ENCODE data around the gene PI4KA.
"Not testable (repeated sequence)": the region's sequence is repeated elsewhere in the genome, so short reads cannot be mapped to it uniquely, and the experiment has no call there.

PI4KA gene

GRCh38 chr22:20858615-20859416 is at the start of gene PI4KA, which contains the start of gene SNAP29:
PI4KA (minus strand) TSS chr22:20858811; CDS start chr22:20858725, 86 bp downstream.
SNAP29 (plus strand) TSS chr22:20859007; CDS start chr22:20859111, 104 bp downstream.
- peak; percentile 96 to 98 (median 96) for DNase-seq (ENCODE audit: low read depth in 3 of 3)

GRCh38 chr22:20906387-20906767 is 47.8 kb upstream of the PI4KA start:
- no peak for DNase-seq (ENCODE audit: low read depth in 3 of 3)

GRCh38 chr22:20905415-20906386 is 47.1 kb upstream of the PI4KA start:
- DNase-seq (ENCODE audit: low read depth in 3 of 3) = no peak

- no peak for DNase-seq (ENCODE audit: low read depth in 3 of 3)
These were observed 46.4 kb upstream of the PI4KA start for GRCh38 chr22:20904980-20905355.

GRCh38 chr22:20904008-20904979 is 45.7 kb upstream of the PI4KA start:
- DNase-seq (ENCODE audit: low read depth in 3 of 3) = no peak

GRCh38 chr22:20903093-20903492 is 44.5 kb upstream of the PI4KA start:
- DNase-seq (ENCODE audit: low read depth in 3 of 3) = no peak

GRCh38 chr22:20901093-20902033 is 42.8 kb upstream of the PI4KA start:
- DNase-seq (ENCODE audit: low read depth in 3 of 3) = not testable (repeated sequence)

- DNase-seq (ENCODE audit: low read depth in 3 of 3) = no peak
These were observed 41.3 kb upstream of the PI4KA start for GRCh38 chr22:20899827-20900423.

GRCh38 chr22:20897737-20898136 is 39.1 kb upstream of the PI4KA start:
- DNase-seq (ENCODE audit: low read depth in 3 of 3) = not testable (repeated sequence)

- DNase-seq (ENCODE audit: low read depth in 3 of 3) = no peak
These were observed 32.4 kb upstream of the PI4KA start for GRCh38 chr22:20890975-20891374.

GRCh38 chr22:20889904-20890540 is 31.4 kb upstream of the PI4KA start:
- DNase-seq (ENCODE audit: low read depth in 3 of 3) = no peak

GRCh38 chr22:20889025-20889704 is 30.6 kb upstream of the PI4KA start:
- DNase-seq (ENCODE audit: low read depth in 3 of 3) = no peak

- no peak for DNase-seq (ENCODE audit: low read depth in 3 of 3)
These were observed 28.8 kb upstream of the PI4KA start for GRCh38 chr22:20887375-20887774.

GRCh38 chr22:20885557-20886323 is 27.1 kb upstream of the PI4KA start:
- DNase-seq (ENCODE audit: low read depth in 3 of 3) = peak; percentile 11 to 20 (median 11)

GRCh38 chr22:20885017-20885556 is 26.5 kb upstream of the PI4KA start:
- no peak for DNase-seq (ENCODE audit: low read depth in 3 of 3)

- no peak for DNase-seq (ENCODE audit: low read depth in 3 of 3)
These were observed 25.8 kb upstream of the PI4KA start for GRCh38 chr22:20884454-20884853.

GRCh38 chr22:20882855-20883254 is 24.2 kb upstream of the PI4KA start:
- no peak for DNase-seq (ENCODE audit: low read depth in 3 of 3)
